Panc1 (cell line): Measurements from ENCODE around the gene FAM120B.

Experiments
- POLR2AphosphoS5 ChIP-seq: IDR thresholded peaks from 2 replicates; pipeline ENCODE4 v1.6.1; 2012; ENCODE audit warnings: mild to moderate bottlenecking, low read depth, low read length, moderate library complexity
- SIN3A ChIP-seq: IDR thresholded peaks from 2 replicates; pipeline ENCODE4 v1.6.1; 2012; ENCODE audit warnings: low read depth, mild to moderate bottlenecking, low read length, moderate library complexity, borderline replicate concordance; ENCODE audit not compliant: insufficient read depth
- TCF7L2 ChIP-seq: IDR thresholded peaks from 2 replicates; pipeline ENCODE4 v1.6.1; 2011; ENCODE audit warnings: mild to moderate bottlenecking, low read depth, low read length, inconsistent platforms
- TF ChIP-seq, protein P1 (sequence below): fragments of 450-650 bp; IDR thresholded peaks from 2 replicates; pipeline ENCODE4 v1.5.1; 2017; ENCODE audit warnings: mild to moderate bottlenecking
- TF ChIP-seq, protein P2 (sequence below), 2 experiments: IDR thresholded peaks; 2 replicates each; pipeline ENCODE4 v1.6.1; 2011 to 2012; ENCODE audit warnings: low read depth in 2 of 2, control low read depth in 1 of 2, low read length in 1 of 2, mild to moderate bottlenecking in 1 of 2, moderate library complexity in 1 of 2; ENCODE audit not compliant: insufficient read depth in 1 of 2

DNA sequence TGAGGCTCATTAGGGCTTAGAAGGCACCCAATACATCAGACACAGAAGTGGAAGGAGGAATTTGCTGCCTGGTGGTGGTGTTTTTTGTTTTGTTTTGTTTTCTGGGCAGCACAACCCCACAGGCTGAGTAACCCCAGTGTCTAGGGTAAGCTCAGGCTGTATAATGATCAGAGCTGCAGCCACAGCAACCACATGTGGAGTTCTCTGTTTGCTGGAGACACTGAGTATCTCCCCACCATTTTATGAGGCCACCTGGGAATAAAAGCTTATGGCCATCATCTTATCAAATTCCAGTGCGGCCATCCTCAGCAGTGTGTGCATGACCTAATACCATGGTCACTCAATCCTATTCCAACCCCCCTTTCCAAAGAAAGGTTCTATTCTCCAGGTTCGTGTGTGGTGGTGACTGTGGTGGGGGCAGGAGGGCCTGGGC lies 12.2 kb upstream of the FAM120B start:
- TF ChIP-seq, protein P1, sequence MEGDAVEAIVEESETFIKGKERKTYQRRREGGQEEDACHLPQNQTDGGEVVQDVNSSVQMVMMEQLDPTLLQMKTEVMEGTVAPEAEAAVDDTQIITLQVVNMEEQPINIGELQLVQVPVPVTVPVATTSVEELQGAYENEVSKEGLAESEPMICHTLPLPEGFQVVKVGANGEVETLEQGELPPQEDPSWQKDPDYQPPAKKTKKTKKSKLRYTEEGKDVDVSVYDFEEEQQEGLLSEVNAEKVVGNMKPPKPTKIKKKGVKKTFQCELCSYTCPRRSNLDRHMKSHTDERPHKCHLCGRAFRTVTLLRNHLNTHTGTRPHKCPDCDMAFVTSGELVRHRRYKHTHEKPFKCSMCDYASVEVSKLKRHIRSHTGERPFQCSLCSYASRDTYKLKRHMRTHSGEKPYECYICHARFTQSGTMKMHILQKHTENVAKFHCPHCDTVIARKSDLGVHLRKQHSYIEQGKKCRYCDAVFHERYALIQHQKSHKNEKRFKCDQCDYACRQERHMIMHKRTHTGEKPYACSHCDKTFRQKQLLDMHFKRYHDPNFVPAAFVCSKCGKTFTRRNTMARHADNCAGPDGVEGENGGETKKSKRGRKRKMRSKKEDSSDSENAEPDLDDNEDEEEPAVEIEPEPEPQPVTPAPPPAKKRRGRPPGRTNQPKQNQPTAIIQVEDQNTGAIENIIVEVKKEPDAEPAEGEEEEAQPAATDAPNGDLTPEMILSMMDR, result no peak
- TF ChIP-seq POLR2AphosphoS5 (no peak), TCF7L2 (no peak), SIN3A (no peak)
- TF ChIP-seq, protein P2, sequence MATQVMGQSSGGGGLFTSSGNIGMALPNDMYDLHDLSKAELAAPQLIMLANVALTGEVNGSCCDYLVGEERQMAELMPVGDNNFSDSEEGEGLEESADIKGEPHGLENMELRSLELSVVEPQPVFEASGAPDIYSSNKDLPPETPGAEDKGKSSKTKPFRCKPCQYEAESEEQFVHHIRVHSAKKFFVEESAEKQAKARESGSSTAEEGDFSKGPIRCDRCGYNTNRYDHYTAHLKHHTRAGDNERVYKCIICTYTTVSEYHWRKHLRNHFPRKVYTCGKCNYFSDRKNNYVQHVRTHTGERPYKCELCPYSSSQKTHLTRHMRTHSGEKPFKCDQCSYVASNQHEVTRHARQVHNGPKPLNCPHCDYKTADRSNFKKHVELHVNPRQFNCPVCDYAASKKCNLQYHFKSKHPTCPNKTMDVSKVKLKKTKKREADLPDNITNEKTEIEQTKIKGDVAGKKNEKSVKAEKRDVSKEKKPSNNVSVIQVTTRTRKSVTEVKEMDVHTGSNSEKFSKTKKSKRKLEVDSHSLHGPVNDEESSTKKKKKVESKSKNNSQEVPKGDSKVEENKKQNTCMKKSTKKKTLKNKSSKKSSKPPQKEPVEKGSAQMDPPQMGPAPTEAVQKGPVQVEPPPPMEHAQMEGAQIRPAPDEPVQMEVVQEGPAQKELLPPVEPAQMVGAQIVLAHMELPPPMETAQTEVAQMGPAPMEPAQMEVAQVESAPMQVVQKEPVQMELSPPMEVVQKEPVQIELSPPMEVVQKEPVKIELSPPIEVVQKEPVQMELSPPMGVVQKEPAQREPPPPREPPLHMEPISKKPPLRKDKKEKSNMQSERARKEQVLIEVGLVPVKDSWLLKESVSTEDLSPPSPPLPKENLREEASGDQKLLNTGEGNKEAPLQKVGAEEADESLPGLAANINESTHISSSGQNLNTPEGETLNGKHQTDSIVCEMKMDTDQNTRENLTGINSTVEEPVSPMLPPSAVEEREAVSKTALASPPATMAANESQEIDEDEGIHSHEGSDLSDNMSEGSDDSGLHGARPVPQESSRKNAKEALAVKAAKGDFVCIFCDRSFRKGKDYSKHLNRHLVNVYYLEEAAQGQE (IDR thresholded peaks at IDR 0.05; ENCODE audit: insufficient read depth in 1 of 2, low read depth in 2 of 2, low read length in 1 of 2), result no peak
